Retina (tissue), 1 donor: ENCODE data around the gene MPI.

ENCODE experiments used
- DNase-seq: peaks from one replicate; pipeline ENCODE4 v3.0.0-alpha.2; 2016

The MPI gene

GRCh38 chr15:74889883-74890664, at the start of gene MPI:
Gene MPI, plus strand, starts transcription at chr15:74890042. Its CDS starts 32 bp downstream, at chr15:74890074.
- DNase-seq: peak; percentile 95

GRCh38 chr15:74840851-74841775, 48.7 kb upstream of the MPI start:
- no peak for DNase-seq

GRCh38 chr15:74841891-74842373, 47.9 kb upstream of the MPI start:
- no peak for DNase-seq

- DNase-seq: peak; percentile 96
Observed at GRCh38 chr15:74842581-74843444, 47.0 kb upstream of the MPI start, which contains the start of gene ULK3. Gene ULK3, minus strand, starts transcription at chr15:74843156. Its CDS starts 51 bp downstream, at chr15:74843105.

GRCh38 chr15:74843445-74843828, 46.4 kb upstream of the MPI start:
- no peak for DNase-seq

- DNase-seq: peak; percentile 35
Observed at GRCh38 chr15:74843891-74844299, 45.9 kb upstream of the MPI start.

- DNase-seq: no peak
Observed at GRCh38 chr15:74844319-74845207, 45.3 kb upstream of the MPI start.

- DNase-seq: no peak
Observed at GRCh38 chr15:74845208-74845568, 44.7 kb upstream of the MPI start.

GRCh38 chr15:74845581-74845980, 44.3 kb upstream of the MPI start:
- DNase-seq: no peak

GRCh38 chr15:74847432-74847831, 42.4 kb upstream of the MPI start:
- DNase-seq: no peak

- no peak for DNase-seq
Observed at GRCh38 chr15:74850393-74850792, 39.4 kb upstream of the MPI start.

- DNase-seq: no peak
Observed at GRCh38 chr15:74851960-74852359, 37.9 kb upstream of the MPI start.

- no peak for DNase-seq
Observed at GRCh38 chr15:74854453-74855022, 35.3 kb upstream of the MPI start.

GRCh38 chr15:74855857-74856256, 34.0 kb upstream of the MPI start:
- DNase-seq: no peak

- no peak for DNase-seq
Observed at GRCh38 chr15:74856537-74856936, 33.3 kb upstream of the MPI start.

- no peak for DNase-seq
Observed at GRCh38 chr15:74857082-74857655, 32.7 kb upstream of the MPI start.

GRCh38 chr15:74857671-74858368, 32.0 kb upstream of the MPI start:
- DNase-seq: no peak

- no peak for DNase-seq
Observed at GRCh38 chr15:74858369-74858740, 31.5 kb upstream of the MPI start.

GRCh38 chr15:74863239-74864056, 26.4 kb upstream of the MPI start:
- no peak for DNase-seq
